GM19467 (cell line): Measurements from ENCODE around the gene RAPGEF4.

ENCODE experiments used
- ATAC-seq: cut with Tn5 transposase; IDR thresholded peaks from one replicate; pipeline ENCODE4 v1.9.1; 2021; ENCODE audit warnings: mild to moderate bottlenecking, moderate library complexity; ENCODE audit not compliant: unreplicated experiment

RAPGEF4 gene

GRCh38 chr2:172735582-172736423 is at the start of gene RAPGEF4:
TSS of gene RAPGEF4 (plus strand) at chr2:172735845. CDS start at chr2:172735984, 139 bp downstream.
- ATAC-seq: no peak

GRCh38 chr2:172693037-172693436 is 42.6 kb upstream of the RAPGEF4 start:
- ATAC-seq: no peak

GRCh38 chr2:172693529-172694455 is 41.9 kb upstream of the RAPGEF4 start:
- ATAC-seq: no peak

DNA sequence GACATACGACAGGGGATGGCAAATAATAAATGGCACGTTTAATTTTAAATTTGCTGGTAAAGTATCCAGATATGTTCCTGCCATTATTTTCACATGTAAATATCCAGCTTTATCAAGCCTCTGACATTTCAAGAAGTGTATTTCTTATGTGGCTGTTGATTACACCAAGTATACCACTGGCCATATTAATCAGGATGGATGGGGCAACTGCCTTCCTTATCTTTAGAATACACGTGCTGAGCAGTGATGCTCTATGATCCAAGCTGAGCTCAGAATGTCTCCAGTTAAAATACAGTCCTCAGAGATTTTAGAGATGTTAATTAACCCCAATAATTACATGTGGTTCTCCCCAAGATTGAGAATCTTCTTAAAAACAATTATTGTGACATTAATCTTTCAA is 38.3 kb upstream of the RAPGEF4 start:
- no peak for ATAC-seq

DNA sequence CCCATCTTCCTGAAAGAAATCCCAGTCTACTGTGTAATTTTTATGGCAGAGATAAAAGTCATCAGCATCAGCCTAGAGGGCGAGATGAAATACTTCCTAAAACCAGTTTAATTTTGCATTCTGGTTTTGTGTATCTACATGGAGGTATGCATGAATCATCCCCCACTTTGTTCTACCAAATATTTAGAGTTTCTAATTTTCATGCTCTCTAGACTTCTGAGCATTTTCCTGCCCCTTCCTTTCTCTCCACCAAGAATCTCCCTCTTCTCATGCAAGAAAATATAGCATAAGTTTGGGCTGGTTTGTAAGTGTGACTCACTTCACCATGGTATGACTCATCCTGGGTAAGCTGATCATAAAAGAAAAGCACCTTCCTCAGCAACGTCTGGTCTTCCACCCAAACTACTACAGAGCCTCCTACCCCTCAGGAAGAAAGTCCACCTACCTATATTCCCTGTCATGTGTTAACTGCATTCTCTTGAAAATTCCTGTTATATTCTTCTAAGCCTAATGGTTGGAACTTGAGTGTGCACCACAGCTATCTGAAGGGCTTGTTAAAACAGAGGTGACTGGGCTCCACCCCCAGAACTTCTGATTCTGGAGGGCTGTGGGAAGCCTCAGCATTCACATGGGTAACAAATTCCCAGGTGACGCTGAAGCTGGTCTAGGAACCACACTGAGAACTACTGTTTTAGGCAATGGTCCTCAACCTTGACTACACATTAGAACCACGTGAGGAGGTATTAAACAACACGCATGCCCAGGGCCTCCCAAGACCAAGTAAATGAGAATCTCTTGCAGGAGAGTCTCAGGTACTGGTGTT is 37.4 kb upstream of the RAPGEF4 start:
- no peak for ATAC-seq

- no peak for ATAC-seq
Observed at GRCh38 chr2:172701250-172701649, 34.4 kb upstream of the RAPGEF4 start.

- no peak for ATAC-seq
Observed at GRCh38 chr2:172702451-172702850, 33.2 kb upstream of the RAPGEF4 start.

DNA sequence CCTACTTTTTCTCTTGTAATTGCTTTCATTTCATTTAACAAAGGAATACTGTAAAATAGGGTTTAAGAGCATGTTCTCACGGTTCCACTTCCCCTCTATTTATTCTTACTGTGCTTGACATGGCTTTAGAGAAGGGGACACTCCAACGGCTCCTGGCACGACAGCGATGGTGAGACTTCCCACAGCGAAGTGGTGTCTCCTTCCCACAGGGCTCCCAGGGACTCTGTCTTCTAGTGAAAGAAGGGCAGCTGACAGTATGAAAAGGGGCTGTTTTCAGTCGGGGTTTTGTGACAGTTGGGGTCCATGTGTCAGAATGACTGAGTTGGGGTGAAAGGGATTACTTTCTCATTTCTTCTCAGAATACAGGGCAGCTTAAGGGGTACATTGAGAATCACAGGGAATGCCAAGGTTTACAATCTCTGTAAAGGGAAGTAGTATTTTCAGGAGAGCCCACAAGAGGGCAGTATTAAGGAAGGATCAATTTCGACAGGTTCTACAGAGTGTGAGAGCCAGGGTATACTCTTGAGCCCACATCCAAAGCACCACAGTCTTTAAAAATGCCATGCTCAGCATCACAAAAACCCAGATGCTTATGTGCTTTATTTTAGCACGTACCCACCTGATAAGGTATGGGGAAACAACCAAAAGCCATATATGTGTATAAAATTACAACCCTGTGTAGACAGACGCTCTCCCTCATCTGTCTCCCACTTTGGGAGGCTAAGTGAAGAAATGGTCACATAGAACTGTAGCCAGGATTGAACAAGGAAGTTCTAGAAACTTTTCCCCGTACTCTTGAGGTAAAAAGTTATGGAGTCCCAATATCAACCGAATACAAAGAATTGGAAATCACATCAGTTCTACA is 31.3 kb upstream of the RAPGEF4 start:
- no peak for ATAC-seq

DNA sequence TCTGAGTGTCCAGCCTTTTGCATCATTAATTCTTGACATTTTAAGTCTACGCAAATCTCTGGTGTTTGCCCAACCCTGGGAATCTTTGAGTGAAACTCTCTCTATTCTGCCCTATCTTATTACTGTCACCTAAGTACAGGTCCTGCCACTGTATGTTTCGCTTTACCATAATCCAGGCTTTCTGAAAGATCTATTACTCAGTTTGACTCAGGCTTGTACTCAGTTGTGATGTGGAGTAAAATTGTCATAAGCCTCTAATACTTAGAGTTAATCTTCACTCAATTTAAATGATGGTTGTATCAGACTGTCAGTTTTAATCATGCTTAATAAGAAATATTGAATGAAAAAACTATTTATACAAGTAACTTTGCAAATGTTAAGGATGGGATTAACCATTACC is 30.3 kb upstream of the RAPGEF4 start:
- ATAC-seq: no peak

GRCh38 chr2:172708247-172708646 is 27.4 kb upstream of the RAPGEF4 start:
- ATAC-seq: no peak

DNA sequence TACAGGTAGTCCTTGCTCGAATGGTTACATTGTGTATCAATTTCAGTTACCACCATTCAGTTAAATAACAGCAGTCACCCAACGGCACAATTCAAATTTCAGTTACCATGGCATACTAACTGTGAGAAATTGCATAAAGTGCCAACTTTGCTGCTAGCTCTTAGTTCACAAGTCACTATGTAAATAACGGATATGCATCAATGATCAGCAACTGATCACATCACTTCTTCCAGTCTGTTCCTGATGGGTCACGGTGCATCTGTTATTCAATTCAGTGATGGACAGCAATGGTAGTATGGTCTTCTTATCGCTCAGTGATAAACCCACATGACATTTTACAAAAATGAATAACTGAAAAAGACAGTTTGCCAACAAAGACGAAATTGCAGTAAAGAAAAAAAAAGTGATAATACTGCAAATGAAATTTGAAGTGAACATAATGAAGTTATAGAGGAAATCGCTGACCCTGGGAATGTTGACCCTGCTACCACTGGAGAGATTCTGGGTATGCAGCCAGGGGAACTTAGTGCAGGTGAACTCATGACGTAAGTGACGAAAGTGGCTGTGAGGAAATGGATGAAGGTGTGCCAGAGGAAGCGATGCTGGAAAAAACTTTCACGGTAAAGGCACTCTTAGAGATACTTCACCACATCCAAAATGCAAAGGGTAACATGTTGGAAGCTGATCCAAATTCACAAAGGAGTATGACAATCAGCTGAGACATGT is 25.9 kb upstream of the RAPGEF4 start:
- ATAC-seq: no peak

DNA sequence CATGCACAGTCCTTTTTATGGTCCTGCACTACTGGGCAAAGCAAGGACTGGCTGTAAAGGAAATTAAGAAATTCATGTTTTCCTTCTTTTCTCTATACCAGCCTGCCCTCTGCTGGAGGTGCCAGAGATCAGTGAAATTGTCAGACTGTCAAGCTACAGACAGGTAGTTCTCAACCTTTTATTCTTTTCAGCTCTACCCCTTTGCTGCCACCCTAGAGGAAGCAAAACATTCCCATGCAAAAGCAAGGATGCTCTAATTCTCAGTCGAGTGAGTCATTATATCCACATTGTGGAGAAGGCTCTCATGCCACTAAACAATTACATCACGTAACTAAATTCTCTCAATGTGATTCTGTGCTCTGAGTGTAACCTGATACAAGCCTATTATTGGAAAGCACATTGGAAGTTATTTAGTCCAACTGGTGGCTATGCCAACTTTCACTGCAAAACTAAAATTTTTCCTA is 25.0 kb upstream of the RAPGEF4 start:
- no peak for ATAC-seq

- no peak for ATAC-seq
Observed at GRCh38 chr2:172711110-172711509, 24.5 kb upstream of the RAPGEF4 start.

DNA sequence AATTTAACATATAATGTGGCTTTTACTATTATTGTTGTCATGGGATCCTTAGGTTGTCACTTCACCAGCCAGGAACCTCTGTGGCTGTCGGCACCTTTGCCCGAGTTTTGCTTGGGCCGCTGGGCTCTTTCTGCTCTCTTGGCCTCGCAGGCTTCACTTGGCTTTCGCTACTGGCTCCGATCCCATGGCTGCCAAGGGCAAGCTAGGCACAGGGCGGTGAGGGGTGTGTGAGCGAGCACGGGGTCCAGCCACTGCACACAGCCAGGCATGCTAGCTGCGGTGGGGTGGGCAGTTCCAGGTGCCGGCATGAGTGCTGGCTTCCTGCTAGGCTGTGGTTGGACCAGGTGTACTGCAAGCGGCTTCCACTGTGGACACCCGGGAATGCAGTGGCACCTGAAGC is 23.4 kb upstream of the RAPGEF4 start:
- no peak for ATAC-seq

- no peak for ATAC-seq
Observed at GRCh38 chr2:172713365-172713875, 22.2 kb upstream of the RAPGEF4 start.

- no peak for ATAC-seq
Observed at GRCh38 chr2:172722481-172722880, 13.2 kb upstream of the RAPGEF4 start.

- ATAC-seq: no peak
Observed at GRCh38 chr2:172723286-172723685, 12.4 kb upstream of the RAPGEF4 start.

GRCh38 chr2:172724724-172725123 is 10.9 kb upstream of the RAPGEF4 start:
- no peak for ATAC-seq

DNA sequence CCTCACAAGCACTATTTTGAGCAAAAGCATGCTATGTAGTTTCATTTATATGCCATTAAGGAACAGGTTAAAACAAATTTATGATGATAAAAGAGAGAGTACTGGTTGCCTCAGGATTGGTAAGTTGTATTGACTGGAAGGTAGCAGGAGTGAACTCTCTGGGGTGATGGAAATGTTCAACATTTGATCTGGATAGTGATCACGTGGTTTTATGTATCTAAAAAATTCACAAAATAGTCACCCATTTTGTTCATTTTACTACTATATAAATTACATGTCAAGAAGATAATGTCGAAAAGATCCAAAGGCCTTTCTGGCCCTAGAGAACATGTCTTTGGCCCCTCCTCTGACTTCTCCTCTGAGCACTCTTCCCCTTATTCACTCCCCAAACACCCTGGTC is 10.4 kb upstream of the RAPGEF4 start:
- ATAC-seq: no peak
